Endothelial cell of umbilical vein (primary cell): ENCODE results near the gene MASP1. TPM values are rescaled to one million over a fixed set of nuclear protein-coding genes. Genes with fewer than 3 reads are reported as not detected.

Source experiments
- BruUV-seq: library from RNA; stranded (reverse); fragments of 400-500 nt; replicated peaks from 2 replicates; lab custom pipeline; 2021; lab: Mats Ljungman, UMichigan
- CTCF ChIA-PET: fragments of 300-600, 350-600 bp; sonication (Branson Sonifier 250); formaldehyde crosslinking; loops from one replicate; lab custom pipeline; 2021; ENCODE audit warnings: antibody characterized with exemption, inconsistent platforms; lab: Charles Lee
- POLR2A ChIA-PET: fragments of 300-600, 350-600 bp; sonication (Branson Sonifier 250); formaldehyde crosslinking; loops from one replicate; lab custom pipeline; 2021; ENCODE audit warnings: antibody characterized with exemption, inconsistent platforms; lab: Charles Lee
- DNase-seq: peaks from one replicate; pipeline ENCODE4 v3.0.0-alpha.2; 2011; ENCODE audit warnings: low read depth, low spot score
- FAIRE-seq: peaks from 2 replicates; lab custom pipeline; 2011; peaks lifted over from hg19 to GRCh38; lab: Jason Lieb, UNC
- H2AFZ ChIP-seq: 2 replicates; pipeline ENCODE4 v1.6.0; 2012; ENCODE audit warnings: low read depth, low read length, control low read depth, inconsistent platforms
- H3K27ac ChIP-seq: 2 replicates; pipeline ENCODE4 v1.5.1; 2011; ENCODE audit warnings: low read depth, mild to moderate bottlenecking, control low read depth, low read length, moderate library complexity; ENCODE audit not compliant: insufficient read depth
- H3K27me3 ChIP-seq, 2 experiments: 2 replicates each; pipeline versions ENCODE4 v1.6.0 to v1.6.1; 2011; ENCODE audit warnings: low read length in 2 of 2, mixed read lengths in 1 of 2; ENCODE audit not compliant: control insufficient read depth in 2 of 2, insufficient read depth in 2 of 2
- H3K36me3 ChIP-seq, 2 experiments: 2 replicates in 1 of 2; 3 replicates in 1 of 2; pipeline ENCODE4 v1.5.1; 2011; ENCODE audit warnings: low read length in 2 of 2, mild to moderate bottlenecking in 1 of 2, moderate library complexity in 1 of 2; ENCODE audit not compliant: control insufficient read depth in 2 of 2, insufficient read depth in 2 of 2; ENCODE audit errors: extremely low read depth in 1 of 2
- H3K4me1 ChIP-seq: 3 replicates; pipeline ENCODE4 v1.5.1; 2011; ENCODE audit warnings: mild to moderate bottlenecking, low read length; ENCODE audit not compliant: control insufficient read depth, insufficient read depth; ENCODE audit errors: extremely low read depth
- H3K4me2 ChIP-seq: 2 replicates; pipeline ENCODE4 v1.6.1; 2011; ENCODE audit warnings: low read length, control low read depth, mixed read lengths; ENCODE audit not compliant: insufficient read depth
- H3K4me3 ChIP-seq, 3 experiments: fragments of 200-600 bp in 1 of 3; sonication (generic), shearing (Covaris generic) in 1 of 3; replicated peaks in 1 of 3; 2 replicates each; pipeline ENCODE4 v1.5.1; 2011 to 2016; ENCODE audit warnings: control low read depth in 3 of 3, low read length in 3 of 3, mild to moderate bottlenecking in 2 of 3, inconsistent platforms in 1 of 3, low read depth in 1 of 3, moderate library complexity in 1 of 3; ENCODE audit not compliant: insufficient read depth in 1 of 3
- H3K79me2 ChIP-seq: 2 replicates; pipeline ENCODE4 v1.6.0; 2012; ENCODE audit warnings: low read length, inconsistent platforms; ENCODE audit not compliant: control insufficient read depth, insufficient read depth
- H3K9ac ChIP-seq: replicated peaks from 2 replicates; pipeline ENCODE3; 2011; ENCODE audit warnings: low read length, control low read depth; ENCODE audit not compliant: insufficient read depth; ENCODE audit errors: extremely low read depth
- H3K9me1 ChIP-seq: replicated peaks from 3 replicates; pipeline ENCODE4 v1.6.0; 2011; ENCODE audit warnings: mild to moderate bottlenecking, low read length; ENCODE audit not compliant: control insufficient read depth, insufficient read depth; ENCODE audit errors: extremely low read depth
- H3K9me3 ChIP-seq: replicated peaks from 2 replicates; pipeline ENCODE4 v1.5.1; 2012; ENCODE audit warnings: low read length, inconsistent platforms; ENCODE audit not compliant: control insufficient read depth, insufficient read depth
- H4K20me1 ChIP-seq: replicated peaks from 2 replicates; pipeline ENCODE3; 2011; ENCODE audit warnings: mild to moderate bottlenecking, low read length; ENCODE audit not compliant: control insufficient read depth, insufficient read depth; ENCODE audit errors: extremely low read depth
- GATA2 ChIP-seq: IDR thresholded peaks from 2 replicates; pipeline ENCODE4 v1.7.0; 2011; ENCODE audit warnings: low read depth, mild to moderate bottlenecking, moderate library complexity, mixed read lengths, low read length; ENCODE audit not compliant: insufficient read length, insufficient read depth
- dilution Hi-C: fragments of 300-500 bp; cut with MboI; formaldehyde crosslinking; loops from one replicate; pipeline ENCODE4 v1.15.0; 2019; ENCODE audit warnings: low sequenced_read_pairs; ENCODE audit not compliant: extremely low pct_ligation_motif_present
- intact Hi-C: fragments of 100-400 bp; cut with micrococcal nuclease; formaldehyde crosslinking; loops from one replicate; pipeline ENCODE4 v1.10.0; 2022
- polyA plus RNA-seq, 4 experiments: library from polyadenylated mRNA; depleted of rRNA in 3 of 4; stranded (reverse) in 3 of 4; unstranded in 1 of 4; fragments of >200 nt; gene quantifications; 2 replicates each; pipeline versions ENCODE4 v1.2.1 to v1.2.3, GENCODE V29; 2011 to 2012; ENCODE audit warnings: missing spikeins in 1 of 4
- total RNA-seq: library from RNA; stranded (reverse); gene quantifications from 2 replicates; pipeline ENCODE4 v1.2.3, GENCODE V29; 2021
- TF ChIP-seq, protein P1 (sequence below), 2 donors: IDR thresholded peaks; 1 replicate in 1 of 2; 2 replicates in 1 of 2; pipeline ENCODE4 v1.5.1; 2011; ENCODE audit warnings: low read length in 2 of 2, mild to moderate bottlenecking in 2 of 2, moderate library complexity in 2 of 2, control low read depth in 1 of 2, inconsistent platforms in 1 of 2, low read depth in 1 of 2; ENCODE audit not compliant: insufficient read depth in 1 of 2; ENCODE audit errors: extremely low read depth in 1 of 2
- TF ChIP-seq, protein P2 (sequence below): IDR thresholded peaks from 2 replicates; pipeline ENCODE4 v1.6.1; 2011; ENCODE audit not compliant: insufficient read depth, insufficient read length

The MASP1 gene
- total and polyA plus RNA-seq, 2 donors (not counting 3 experiments of a cell fraction or from before 2014, with no cell fraction given): 0.31 to 0.50 TPM

DNA sequence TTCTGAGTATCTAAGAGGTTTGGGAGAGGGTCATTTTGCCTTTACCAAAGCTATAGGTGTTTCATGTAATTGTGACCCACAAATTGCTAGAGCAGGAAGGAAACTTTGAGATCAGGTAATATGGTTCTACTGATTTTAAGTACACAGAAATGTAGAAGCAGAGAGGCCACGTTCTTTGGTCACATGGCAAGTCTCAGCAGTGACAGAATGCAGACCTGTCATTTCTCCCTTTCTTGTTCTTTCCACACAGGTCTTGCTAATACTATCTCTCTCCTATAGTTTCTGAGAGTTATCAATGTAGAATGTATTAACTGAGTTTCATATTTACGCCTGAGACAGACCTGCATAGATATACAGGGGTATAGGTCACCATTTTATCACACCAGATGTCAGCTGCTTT is 105.2 kb downstream of the MASP1 start:
- dilution Hi-C loops (no loop called here), intact Hi-C loops (no loop called here)
- TF ChIP-seq, protein P1, sequence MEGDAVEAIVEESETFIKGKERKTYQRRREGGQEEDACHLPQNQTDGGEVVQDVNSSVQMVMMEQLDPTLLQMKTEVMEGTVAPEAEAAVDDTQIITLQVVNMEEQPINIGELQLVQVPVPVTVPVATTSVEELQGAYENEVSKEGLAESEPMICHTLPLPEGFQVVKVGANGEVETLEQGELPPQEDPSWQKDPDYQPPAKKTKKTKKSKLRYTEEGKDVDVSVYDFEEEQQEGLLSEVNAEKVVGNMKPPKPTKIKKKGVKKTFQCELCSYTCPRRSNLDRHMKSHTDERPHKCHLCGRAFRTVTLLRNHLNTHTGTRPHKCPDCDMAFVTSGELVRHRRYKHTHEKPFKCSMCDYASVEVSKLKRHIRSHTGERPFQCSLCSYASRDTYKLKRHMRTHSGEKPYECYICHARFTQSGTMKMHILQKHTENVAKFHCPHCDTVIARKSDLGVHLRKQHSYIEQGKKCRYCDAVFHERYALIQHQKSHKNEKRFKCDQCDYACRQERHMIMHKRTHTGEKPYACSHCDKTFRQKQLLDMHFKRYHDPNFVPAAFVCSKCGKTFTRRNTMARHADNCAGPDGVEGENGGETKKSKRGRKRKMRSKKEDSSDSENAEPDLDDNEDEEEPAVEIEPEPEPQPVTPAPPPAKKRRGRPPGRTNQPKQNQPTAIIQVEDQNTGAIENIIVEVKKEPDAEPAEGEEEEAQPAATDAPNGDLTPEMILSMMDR (IDR thresholded peaks at IDR 0.05; ENCODE audit: extremely low read depth in 1 of 2, insufficient read depth in 1 of 2, low read depth in 1 of 2, low read length in 2 of 2): no peak
- TF ChIP-seq, protein P2, sequence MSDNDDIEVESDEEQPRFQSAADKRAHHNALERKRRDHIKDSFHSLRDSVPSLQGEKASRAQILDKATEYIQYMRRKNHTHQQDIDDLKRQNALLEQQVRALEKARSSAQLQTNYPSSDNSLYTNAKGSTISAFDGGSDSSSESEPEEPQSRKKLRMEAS: no peak
- Histone ChIP-seq H3K79me2 (no peaks in the 10 kb centered on the region), H3K27ac (no peak overlapping the region), H2AFZ (no peak overlapping the region), H3K4me3 (no peak overlapping the region), H4K20me1 (no peaks in the 10 kb centered on the region), H3K9me3 (no peaks in the 10 kb centered on the region), H3K4me1 (no peaks in the 10 kb centered on the region), H3K9ac (no peak overlapping the region), H3K36me3 (no peaks in the 10 kb centered on the region), H3K4me2 (no peak overlapping the region), H3K27me3 (peaks cover 0 to 3% of the 10 kb centered on the region in 2 experiments), H3K9me1 (no peaks in the 10 kb centered on the region)
- FAIRE-seq (no peak), DNase-seq (no peak)
- ChIA-PET CTCF (interaction anchor here (1.3 kb wide), 1 partner anchor 21 kb away, joined by 5 read pairs; no protein-coding TSS in a partner anchor), POLR2A (no interaction called here)
- BruUV-seq: no TSS peak

DNA sequence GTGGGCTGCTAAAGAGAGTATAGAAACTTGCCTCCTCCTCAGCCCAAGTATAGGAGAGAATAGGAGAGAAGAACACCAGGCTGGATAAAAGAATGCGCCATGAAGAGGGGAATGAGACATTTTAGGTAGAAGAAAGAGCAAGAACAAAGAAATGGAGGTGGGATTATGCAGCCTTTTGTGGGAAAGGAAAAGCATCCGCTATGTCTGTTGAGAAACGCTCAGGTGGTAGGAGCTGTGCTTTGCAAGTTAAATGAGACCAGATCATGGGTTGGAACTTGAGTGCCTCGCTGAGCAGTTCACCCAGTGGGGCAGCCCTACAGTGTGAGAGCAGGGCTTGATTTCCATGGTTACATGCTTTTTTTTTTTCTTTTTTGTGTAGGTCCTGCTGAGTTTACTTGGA is 105.8 kb downstream of the MASP1 start:
- ChIA-PET POLR2A (no interaction called here), CTCF (interaction anchor here (1.3 kb wide), 1 partner anchor 21 kb away, joined by 5 read pairs; no protein-coding TSS in a partner anchor)
- Histone ChIP-seq H3K4me2 (no peak overlapping the region), H3K4me3 (no peak overlapping the region), H3K27ac (no peak overlapping the region), H3K36me3 (no peaks in the 10 kb centered on the region), H4K20me1 (no peaks in the 10 kb centered on the region), H3K27me3 (peaks cover 0 to 3% of the 10 kb centered on the region in 2 experiments), H2AFZ (no peak overlapping the region), H3K9ac (no peak overlapping the region), H3K4me1 (no peaks in the 10 kb centered on the region), H3K9me1 (no peaks in the 10 kb centered on the region), H3K79me2 (no peaks in the 10 kb centered on the region), H3K9me3 (no peaks in the 10 kb centered on the region)
- dilution Hi-C loops (no loop called here), intact Hi-C loops (no loop called here)
- FAIRE-seq (no peak), DNase-seq (no peak)
- TF ChIP-seq GATA2: no peak
- no TSS peak for BruUV-seq

Other genes starting within 250 kb of the MASP1 start
- 16.8 and 22.3 TPM in 2 replicates for gene RPL39L, start 152.2 kb downstream of the MASP1 start, total RNA-seq
- 11.2 and 14.3 TPM in 2 replicates for gene RPL39L, start 152.2 kb downstream of the MASP1 start, polyA plus RNA-seq
- not detected in 2 replicates for gene RTP1, start 94.3 kb downstream of the MASP1 start, total RNA-seq
- not detected in 2 replicates for gene RTP1, start 94.3 kb downstream of the MASP1 start, polyA plus RNA-seq
- gene RTP4, start 76.6 kb upstream of the MASP1 start, total RNA-seq: 0.22 TPM in 1 of 2 replicates, not detected in the other
- 0.08 and 0.12 TPM in 2 replicates for gene RTP4, start 76.6 kb upstream of the MASP1 start, polyA plus RNA-seq